Stimulated activated CD8-positive, alpha-beta memory T cell treated with anti-CD3 and anti-CD28 coated beads, Interleukin-4, amount 100 ng/mL, for 1 hour (primary cell): ENCODE results near the gene ZMYM2.
"Not testable (repeated sequence)": the region's sequence is repeated elsewhere in the genome, so short reads cannot be mapped to it uniquely, and the experiment has no call there.

Experiments used
- DNase-seq, 2 donors: peaks; one replicate each; pipeline ENCODE4 v3.0.0-alpha.2; 2020; ENCODE audit warnings: low read depth in 2 of 2, low spot score in 1 of 2

Gene ZMYM2

DNA sequence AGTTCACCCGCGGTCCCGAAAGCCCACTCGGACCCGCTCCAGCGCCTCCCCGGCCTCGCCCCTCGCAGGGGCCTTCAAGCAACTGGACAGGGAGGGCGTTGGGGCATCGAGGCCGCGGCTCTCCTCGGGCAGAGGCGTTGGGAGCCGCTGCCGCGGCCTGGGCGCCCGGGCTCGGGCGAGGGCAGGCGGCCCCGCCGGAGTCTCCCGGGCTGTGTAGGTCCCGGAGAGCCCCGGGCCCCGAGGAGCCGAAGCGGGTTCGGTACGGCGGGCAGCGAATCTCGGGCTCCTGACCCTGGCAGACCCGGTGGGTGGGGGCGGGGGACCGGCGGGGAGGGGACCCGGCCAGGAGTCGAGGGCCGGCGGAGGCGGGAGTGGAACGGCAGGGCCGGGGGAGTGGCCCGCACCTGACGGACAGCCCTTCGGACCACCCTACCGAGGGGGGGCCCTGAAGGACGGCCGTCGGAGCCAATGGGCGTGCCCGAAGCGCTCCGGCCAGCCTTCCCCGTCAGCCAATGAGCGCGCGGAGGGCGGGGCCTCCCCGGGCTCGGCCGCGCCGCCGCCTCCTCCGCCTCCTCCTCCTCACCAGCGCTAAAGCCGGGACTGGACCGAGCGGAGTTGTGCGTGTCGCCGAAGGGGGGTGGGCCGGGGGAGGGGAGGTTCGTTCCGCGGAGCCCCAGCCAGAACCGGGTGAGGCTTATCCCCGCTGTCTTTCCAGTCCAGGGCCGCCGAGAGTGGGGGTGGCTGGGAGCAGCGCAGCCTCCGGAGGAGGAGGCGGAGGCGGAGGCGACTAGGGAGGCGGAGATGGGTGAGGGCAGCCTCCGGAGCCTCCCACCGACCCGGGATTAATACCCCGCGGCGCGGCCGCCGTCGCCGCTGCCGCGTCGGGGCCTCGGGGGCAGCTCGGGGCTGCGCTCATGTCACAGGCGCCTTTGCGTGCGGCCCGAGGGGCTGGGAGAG is at the start of gene ZMYM2:
Gene ZMYM2 (plus strand): TSS at position 573 of the 957 bp plus-strand sequence. CDS start 34,346 bp downstream, outside the sequence.
- DNase-seq: peak; percentile 95 to 96

DNA sequence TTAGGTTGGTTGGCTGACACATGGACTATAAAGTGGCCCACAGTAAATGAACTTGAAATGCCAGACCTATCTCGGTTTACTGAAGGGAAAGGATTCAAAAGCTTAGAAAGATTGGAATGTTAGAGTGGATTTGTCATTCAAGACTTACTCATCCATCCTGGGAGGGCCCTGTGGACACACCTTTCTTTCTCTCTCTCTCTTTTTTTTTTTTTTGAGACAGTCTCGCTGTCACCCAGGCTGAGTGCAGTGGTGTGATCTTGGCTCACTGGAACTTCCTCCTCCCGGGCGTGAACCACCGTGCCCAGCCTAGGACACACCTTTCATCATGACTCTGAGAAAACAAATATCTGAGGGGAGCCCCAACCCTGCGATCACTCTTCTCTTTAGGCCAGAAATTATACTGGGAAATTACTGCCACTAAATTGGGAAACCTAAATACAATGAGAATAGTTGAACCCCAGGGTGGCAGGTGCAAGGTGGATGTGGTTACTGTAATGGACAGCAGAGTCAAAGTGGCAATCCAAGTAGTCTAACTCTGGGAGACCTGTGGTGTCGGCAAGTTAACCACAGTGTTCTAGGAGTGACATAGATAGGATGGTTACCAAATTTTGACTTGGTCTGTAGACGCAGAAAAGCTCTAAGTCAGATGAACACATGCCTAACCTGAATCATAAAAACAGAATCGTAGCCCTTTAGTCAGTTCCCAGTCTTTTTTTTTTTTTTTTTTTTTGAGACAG is 48.0 kb upstream of the ZMYM2 start:
- DNase-seq: no peak

DNA sequence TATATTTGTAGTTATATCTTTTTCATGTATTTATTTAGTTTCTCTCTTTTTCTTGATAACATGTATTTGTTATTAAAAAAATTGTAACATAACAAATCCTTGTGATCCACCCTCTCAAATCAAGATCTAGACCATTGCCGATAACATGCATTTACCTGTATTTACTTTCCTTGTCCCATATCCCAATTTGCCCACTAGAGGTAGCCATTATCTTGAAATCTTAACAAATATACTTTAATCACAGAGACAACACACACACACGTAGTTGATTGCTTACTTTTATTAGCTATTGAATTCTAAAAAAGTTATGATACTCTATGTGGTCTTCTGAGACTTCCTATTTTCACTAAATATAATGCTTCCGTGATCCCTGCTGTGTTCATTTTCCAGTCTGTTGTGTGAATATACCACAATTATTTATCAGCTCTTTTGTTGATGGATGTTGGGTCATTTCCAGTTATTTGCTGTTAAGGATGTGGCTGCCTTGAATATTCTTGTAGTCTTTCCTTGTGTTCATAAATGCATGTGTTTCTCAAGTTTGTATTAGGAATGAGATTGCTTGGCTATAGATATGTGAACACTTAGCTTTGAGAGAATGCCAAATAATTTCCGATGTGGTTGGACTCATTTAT is 31.3 kb upstream of the ZMYM2 start:
- no peak for DNase-seq

DNA sequence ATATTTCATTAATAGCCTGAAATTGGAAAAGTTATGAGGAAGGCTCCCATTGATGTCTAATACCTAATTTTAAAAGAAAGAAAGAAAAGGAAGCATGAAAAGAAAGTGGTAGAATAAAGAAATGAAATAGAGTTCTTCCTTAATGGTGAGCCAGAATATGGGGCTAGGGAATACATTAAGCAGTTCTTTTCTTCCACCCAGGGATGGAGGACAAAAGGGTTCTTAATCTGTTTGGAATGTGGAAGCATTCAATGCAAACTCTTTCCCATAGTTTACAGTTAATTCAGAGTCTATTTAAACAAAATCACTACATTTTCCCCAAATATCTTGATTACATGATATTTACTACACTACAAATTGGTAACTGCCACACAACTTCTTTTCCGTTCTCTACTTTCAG is 18.4 kb upstream of the ZMYM2 start:
- DNase-seq: no peak

DNA sequence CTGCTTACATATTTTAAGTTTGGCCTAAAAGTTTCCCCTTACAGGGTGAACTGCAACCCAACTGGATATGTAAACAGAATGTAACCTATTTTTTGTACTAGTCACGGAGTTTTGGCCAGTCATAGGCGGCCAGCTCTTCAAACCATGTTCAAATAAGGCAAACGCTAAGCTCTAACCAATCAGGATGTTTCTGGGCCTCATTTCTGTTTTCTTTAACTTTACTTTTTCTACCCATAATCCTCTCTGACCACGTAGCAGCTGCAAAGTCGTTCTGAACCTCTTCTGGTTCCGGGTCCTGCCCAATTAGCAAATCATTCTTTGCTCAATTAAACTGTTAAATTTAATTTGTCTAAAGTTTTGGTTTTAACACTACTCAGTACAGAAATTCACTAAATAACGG is 8.2 kb upstream of the ZMYM2 start:
- no peak for DNase-seq

DNA sequence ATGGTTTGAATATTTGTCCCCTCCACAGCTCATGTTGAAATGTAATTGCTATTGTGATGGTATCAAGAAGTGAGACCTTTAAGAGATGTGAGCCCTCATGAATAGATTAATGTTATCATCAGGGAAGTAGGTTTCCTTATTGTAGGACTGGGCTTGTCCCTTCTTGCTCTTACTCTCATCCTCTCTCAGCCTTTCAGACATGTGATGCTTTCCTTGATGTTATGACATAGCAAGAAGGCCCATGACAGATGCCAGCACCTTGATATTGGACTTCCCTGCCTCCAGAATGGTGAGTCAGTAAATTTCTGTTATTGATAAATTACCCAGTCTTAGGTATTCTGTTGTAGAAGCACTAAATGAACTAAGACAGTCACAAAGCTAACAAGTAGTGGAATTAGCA is 5.7 kb upstream of the ZMYM2 start:
- DNase-seq: no peak

DNA sequence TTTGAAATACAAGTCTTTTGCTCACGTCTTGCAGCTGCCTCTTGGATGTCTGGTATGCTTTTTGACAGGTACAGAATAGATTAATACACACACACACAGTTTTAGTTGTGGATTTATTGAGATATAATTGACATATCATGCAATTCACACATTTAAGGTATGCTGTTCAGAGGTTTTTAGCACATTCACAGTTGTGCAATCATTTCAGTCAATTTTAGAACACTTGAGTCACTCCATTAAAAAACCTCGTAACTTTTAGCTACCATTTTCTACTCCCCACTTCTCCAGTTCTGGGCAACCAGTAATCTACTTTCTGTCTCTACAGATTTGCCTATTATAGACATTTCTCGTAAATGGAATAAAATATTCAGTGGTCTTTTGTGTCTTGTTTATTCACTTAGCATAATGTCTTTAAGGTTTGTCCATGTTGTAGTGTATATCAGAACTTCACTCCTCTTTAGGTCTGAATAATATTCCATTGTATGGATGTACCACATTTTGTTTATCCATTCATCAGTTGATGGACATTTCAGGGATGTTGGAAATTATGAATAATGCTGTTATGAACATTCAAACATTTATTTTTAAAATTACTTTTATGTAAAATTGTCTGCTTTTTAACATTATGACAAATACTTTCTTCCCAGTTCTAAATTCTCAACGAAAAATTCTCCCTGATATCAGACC is 2.5 kb upstream of the ZMYM2 start:
- DNase-seq: no peak

DNA sequence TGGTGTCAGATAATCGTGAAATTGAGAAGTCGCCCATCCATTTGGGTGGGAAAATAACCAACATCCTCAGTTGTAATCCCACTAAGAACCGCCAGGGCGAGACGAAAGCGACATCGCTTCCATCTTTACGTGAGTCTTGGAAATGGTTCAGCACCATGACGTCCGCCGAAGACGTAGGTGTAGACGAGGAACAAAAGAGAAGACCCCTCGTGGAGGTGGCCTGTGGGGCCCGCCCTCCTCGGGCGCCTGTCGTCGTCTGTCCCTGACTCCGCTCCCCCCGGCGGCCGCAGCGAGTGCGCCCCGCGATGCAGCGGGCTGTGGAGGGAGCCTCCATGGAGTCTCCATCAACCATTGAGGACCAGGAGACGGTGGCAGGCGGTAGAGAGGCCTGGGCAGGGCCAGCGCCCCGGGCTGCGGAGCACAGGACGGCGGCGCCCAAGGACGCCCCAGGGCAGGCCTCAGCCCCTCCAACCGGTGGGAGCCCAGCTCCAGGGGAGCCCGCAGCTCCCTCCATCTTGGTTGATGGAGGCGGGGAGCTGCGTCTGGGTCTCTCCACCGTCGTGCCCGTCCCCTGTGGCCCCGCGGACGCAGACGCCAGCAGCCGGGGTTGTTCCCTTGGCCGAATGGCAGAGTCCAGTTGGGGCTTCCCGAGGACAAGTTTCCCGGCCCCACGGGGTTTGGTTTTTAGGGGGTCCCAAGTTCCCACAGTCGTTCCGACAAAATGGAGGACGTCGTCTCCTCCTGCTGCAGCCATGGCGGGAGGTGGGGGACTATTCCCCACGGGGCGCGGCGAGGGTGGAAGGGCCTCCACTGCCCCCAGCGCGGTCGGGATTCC is 990 bp upstream of the ZMYM2 start:
- peak; percentile 56 to 65 for DNase-seq

DNA sequence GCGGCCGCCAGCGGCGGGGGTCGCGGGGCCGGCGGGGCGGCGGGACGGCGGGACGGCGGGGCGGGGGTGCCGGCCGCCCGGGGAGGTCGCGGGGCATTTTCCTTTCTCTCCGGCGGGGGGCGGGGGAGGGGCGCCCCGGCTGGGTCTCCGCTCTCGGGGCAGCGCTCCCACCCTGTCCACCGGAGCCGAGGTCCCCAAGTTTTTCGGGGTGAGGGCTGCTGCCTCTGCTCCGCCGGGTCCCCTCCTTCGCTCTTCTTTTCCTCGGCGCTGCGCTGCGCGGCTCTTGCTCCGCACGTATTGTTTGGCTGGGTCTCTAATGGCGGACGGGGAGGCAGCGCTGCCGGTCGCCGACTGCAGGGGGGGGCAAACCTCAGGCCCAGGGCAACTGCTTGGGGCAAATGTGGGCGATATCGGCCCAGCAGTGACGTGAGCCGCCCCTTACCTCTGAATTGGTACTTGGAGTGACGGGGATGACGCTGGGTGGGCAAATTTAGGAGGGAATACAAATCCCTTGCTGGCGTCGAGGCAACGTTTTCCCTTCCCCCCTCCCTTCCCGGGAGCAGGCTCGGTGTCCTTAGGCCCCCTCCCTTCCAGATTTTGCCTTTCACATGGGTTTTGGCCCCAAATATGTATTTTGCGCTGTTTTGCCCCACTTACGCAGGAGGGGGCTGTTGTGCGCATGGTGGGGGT is 759 bp downstream of the ZMYM2 start:
- peak; percentile 24 to 36 for DNase-seq

DNA sequence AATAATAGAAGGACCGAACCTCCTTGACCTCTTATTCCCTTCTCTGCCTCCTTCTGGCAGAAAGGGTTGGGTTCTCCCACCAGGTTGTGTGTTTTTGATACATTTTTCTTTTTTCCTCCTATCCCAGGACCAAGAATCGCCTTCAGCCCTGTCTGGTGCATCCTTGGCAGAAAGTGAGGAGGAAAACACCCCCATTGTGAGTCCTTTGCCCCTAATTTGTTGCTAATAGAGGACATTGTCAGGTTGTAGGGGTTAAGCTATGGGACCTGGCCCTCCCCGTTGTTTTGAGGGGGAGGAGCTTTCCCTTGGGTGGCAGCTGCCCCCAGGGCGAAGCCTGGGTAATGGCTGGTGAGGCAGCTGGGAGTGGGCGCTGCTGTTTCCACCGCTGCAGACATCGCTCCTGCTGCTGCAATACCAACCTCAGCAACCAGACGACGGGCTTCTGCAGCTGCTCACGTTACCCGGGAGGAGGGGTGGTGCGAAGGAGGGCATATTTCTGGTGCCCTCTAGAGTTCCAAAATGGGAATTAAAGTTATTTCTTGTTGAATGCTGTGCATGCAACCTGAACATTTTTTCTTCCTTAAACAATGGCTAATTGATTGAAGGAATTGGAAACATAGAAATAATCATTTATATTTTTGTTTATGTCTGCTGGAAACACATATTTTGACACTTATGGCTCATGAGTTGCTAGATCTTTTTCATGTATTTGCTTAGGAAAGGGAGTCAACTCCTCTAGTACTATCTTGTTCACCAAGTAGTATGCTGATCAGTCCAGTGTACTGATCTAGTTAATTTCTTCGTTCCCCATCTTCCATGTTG is 1.5 kb downstream of the ZMYM2 start:
- peak; percentile 52 to 64 for DNase-seq

DNA sequence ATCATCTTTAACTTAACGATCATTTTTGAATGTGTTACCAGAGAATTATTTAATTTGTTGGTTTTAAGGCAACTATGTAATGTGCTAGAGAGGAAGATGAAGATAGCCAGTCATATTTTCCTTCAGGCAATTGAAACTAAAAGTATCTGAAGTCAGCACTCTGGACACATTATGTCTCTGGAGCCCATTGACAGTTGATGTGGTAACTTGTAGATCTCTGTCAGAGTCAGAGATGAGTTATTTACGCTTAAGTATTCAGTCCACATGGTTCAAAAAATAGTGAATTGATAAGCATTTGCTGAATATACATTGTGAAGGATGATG is 2.1 kb downstream of the ZMYM2 start:
- DNase-seq: no peak

DNA sequence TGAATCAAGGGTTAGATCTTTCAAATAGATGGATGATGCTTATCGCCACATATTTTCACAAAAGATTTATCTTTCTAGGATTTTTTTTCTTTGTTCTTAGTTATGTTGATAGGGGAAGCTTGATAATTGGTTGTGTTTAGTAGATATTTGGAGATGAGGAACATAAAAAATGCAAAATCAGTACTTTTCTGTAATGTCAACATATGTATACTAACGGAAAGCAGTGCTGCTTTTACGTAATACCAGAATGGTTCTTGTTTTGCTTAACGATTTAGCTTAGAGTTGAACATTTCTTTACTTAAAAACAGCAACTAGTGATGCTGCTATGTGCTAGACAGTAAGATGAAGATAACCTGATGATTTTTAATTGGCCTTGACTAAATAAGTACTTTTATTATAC is 3.0 kb downstream of the ZMYM2 start:
- DNase-seq: no peak

DNA sequence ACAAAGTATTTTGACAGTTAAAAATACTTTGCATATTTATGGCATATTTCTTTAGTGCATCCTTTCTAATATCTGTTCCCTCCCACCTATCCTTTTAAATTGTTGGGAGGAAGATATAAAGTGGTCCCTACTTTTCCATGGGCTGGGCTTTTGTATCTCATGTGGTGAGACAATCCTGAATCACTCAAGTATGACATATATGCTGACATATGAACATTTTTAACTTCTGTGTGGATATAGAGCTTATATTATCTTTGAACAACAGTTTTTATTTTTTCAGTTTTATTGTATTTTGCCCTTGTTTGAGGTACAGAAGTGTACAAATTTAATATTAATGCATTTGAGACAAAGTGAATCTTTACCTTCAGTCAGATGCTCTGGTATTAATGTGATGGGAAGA is 3.4 kb downstream of the ZMYM2 start:
- no peak for DNase-seq

DNA sequence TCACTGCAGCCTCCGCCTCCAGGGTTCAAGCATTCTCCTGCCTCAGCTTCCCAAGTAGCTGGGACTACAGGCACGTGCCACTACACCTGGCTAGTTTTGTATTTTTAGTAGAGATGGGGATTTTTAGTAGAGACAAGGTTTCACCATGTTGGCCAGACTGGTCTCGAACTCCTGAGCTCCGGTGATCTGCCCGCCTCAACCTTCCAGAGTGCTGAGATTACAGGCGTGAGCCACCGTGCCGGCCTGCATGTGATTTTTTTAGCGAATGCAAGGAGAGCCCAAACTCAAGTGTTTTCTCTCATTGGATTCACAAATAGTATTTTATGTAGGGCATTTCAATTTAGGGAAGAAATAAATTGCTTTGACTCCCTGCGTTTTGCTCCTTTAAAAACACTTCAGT is 4.4 kb downstream of the ZMYM2 start:
- DNase-seq: no peak

DNA sequence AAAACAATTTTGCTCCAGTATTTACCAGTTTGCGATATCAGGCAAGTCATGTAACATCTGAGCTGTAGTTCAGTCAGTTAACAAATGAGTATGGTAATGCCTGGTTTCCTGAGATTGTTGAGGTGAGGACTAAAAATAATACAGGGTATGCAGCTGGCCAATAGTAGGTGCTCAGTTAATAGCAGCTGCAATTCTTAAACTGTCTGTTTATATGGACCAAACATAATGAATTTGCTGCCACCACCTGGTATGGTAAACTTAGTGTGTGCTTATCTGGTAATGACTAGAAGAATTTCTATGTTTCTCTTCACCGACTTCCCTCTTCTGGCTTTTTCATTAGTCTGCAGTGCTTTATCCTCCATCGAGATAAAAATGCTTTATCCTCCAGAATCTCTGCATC is 9.1 kb downstream of the ZMYM2 start:
- DNase-seq: no peak

DNA sequence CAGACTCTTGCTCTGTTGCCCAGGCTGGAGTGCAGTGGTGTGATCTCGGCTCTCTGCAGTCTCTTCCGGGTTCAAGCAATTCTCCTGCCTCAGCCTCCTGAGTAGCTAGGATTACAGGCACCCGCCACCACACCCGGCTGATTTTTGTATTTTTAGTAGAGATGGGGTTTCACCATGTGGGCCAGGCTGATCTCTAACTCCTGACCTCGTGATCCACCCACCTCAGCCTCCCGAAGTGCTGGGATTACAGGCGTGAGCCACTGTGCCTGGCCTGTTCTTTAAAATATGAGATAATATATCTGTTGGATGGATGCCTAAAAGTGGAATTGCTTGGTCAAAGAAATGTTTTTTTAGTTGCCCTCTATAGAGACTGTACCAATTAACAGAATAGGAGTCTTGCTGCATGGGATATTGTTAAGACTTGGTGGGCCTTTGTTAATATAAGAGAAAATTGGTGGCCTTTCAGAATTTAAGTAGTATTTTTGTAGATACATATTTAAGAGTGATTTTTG is 16.0 kb downstream of the ZMYM2 start:
- not testable (repeated sequence) for DNase-seq

DNA sequence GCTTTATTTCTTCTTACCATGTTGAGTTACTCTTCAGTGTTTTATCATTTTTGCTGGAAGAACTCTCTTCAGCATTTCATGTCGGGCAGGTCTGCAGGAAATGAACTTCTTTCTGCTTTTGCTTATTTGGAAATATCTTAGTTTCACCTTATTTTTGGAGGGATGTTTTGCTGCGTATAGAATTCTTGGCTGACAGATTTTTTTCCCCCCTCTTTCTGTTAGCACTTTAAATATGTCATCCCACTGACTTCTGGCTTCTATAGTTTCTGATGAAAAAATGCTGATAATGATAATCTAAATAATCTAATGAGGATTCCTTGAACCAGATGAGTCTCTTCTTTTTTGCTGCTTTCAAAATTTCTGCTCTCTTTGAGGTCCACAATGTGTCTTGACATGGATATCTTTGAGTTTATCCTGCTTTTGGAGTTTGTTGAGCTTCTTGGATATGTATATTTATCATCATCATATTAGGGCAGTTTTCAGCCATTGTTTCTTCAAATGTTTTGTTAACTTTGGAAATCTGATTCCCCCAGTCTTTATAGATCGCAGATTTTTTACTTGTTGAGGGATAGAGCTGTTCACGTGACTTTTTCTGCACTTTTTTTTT is 20.4 kb downstream of the ZMYM2 start:
- DNase-seq: no peak

DNA sequence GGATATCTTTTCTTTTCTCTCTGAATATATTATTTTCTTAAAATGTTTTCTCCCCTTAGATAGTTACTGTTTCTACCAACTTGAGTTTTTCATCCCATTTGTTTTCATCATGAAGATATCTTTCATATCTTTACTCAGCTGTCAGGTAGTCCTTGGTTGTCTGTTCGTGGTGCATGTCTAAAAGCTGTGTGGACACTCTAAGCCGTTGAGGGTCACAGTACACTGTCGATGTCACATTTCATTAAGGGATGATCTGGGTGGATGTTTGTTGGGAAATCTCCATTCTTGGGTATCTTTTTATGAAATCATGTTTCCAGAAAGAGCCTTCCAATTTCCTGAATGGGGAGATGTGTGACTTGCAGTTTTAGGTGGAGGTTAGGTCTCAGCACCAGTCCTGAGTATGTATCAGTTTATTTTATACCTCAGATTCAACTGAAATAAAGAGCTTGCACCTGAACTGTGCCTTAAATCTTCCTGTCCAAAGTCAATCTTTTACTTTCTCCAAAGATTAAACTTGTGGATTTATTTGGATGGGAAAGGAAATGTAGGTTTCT is 23.2 kb downstream of the ZMYM2 start:
- DNase-seq: no peak
